Measurements from ENCODE around the gene ATP6V1G2. TPM values are rescaled to one million over a fixed set of nuclear protein-coding genes. Genes with fewer than 3 reads are reported as not detected.

Gene ATP6V1G2
- total RNA-seq, 6 experiments from 2014 or later, result 2.9 to 4.1 (median 3.2) TPM

DNA sequence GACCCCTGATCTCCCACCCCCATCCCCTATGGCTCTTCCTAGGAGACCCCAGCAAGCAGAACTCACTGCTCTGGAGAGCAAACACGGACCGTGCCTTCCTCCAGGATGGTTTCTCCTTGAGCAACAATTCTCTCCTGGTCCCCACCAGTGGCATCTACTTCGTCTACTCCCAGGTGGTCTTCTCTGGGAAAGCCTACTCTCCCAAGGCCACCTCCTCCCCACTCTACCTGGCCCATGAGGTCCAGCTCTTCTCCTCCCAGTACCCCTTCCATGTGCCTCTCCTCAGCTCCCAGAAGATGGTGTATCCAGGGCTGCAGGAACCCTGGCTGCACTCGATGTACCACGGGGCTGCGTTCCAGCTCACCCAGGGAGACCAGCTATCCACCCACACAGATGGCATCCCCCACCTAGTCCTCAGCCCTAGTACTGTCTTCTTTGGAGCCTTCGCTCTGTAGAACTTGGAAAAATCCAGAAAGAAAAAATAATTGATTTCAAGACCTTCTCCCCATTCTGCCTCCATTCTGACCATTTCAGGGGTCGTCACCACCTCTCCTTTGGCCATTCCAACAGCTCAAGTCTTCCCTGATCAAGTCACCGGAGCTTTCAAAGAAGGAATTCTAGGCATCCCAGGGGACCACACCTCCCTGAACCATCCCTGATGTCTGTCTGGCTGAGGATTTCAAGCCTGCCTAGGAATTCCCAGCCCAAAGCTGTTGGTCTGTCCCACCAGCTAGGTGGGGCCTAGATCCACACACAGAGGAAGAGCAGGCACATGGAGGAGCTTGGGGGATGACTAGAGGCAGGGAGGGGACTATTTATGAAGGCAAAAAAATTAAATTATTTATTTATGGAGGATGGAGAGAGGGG lies 27.1 kb upstream of the ATP6V1G2 start:
- peaks cover 11% of the 10 kb centered on the region for H3K27me3 Mint-ChIP-seq (ENCODE audit: insufficient read depth)
- no peak for DNase-seq
- TF ChIP-seq, protein P1, sequence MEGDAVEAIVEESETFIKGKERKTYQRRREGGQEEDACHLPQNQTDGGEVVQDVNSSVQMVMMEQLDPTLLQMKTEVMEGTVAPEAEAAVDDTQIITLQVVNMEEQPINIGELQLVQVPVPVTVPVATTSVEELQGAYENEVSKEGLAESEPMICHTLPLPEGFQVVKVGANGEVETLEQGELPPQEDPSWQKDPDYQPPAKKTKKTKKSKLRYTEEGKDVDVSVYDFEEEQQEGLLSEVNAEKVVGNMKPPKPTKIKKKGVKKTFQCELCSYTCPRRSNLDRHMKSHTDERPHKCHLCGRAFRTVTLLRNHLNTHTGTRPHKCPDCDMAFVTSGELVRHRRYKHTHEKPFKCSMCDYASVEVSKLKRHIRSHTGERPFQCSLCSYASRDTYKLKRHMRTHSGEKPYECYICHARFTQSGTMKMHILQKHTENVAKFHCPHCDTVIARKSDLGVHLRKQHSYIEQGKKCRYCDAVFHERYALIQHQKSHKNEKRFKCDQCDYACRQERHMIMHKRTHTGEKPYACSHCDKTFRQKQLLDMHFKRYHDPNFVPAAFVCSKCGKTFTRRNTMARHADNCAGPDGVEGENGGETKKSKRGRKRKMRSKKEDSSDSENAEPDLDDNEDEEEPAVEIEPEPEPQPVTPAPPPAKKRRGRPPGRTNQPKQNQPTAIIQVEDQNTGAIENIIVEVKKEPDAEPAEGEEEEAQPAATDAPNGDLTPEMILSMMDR (IDR thresholded peaks at IDR 0.05), result no peak
- no peak overlapping the region for H3K27ac Mint-ChIP-seq
- H3K36me3 Mint-ChIP-seq (ENCODE audit: low read depth), result no peaks in the 10 kb centered on the region
- peaks cover 27% of the 10 kb centered on the region for H3K4me1 Mint-ChIP-seq (ENCODE audit: low read depth)
- no peak overlapping the region for H3K4me3 Mint-ChIP-seq
- H3K9me3 Mint-ChIP-seq, result no peaks in the 10 kb centered on the region

DNA sequence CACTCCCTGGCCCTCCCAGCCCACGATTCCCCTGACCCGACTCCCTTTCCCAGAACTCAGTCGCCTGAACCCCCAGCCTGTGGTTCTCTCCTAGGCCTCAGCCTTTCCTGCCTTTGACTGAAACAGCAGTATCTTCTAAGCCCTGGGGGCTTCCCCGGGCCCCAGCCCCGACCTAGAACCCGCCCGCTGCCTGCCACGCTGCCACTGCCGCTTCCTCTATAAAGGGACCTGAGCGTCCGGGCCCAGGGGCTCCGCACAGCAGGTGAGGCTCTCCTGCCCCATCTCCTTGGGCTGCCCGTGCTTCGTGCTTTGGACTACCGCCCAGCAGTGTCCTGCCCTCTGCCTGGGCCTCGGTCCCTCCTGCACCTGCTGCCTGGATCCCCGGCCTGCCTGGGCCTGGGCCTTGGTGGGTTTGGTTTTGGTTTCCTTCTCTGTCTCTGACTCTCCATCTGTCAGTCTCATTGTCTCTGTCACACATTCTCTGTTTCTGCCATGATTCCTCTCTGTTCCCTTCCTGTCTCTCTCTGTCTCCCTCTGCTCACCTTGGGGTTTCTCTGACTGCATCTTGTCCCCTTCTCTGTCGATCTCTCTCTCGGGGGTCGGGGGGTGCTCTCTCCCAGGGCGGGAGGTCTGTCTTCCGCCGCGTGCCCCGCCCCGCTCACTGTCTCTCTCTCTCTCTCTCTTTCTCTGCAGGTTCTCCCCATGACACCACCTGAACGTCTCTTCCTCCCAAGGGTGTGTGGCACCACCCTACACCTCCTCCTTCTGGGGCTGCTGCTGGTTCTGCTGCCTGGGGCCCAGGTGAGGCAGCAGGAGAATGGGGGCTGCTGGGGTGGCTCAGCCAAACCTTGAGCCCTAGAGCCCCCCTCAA lies 25.9 kb upstream of the ATP6V1G2 start, which contains the start of gene LTA:
Gene LTA, plus strand, starts transcription at position 249 of the 871 bp plus-strand sequence. Its CDS starts 454 bp downstream, at position 703.
- H3K36me3 Mint-ChIP-seq (ENCODE audit: low read depth), result no peaks in the 10 kb centered on the region
- H3K4me1 Mint-ChIP-seq (ENCODE audit: low read depth), result peaks cover 27% of the 10 kb centered on the region
- H3K27me3 Mint-ChIP-seq (ENCODE audit: insufficient read depth), result peaks cover 11% of the 10 kb centered on the region
- TF ChIP-seq, protein P1 (IDR thresholded peaks at IDR 0.05), result no peak
- no peak within 1 kb of the TSS for H3K4me3 Mint-ChIP-seq
- H3K9me3 Mint-ChIP-seq, result no peaks in the 10 kb centered on the region
- no peak within 1 kb of the TSS for H3K27ac Mint-ChIP-seq
- DNase-seq, result no peak

DNA sequence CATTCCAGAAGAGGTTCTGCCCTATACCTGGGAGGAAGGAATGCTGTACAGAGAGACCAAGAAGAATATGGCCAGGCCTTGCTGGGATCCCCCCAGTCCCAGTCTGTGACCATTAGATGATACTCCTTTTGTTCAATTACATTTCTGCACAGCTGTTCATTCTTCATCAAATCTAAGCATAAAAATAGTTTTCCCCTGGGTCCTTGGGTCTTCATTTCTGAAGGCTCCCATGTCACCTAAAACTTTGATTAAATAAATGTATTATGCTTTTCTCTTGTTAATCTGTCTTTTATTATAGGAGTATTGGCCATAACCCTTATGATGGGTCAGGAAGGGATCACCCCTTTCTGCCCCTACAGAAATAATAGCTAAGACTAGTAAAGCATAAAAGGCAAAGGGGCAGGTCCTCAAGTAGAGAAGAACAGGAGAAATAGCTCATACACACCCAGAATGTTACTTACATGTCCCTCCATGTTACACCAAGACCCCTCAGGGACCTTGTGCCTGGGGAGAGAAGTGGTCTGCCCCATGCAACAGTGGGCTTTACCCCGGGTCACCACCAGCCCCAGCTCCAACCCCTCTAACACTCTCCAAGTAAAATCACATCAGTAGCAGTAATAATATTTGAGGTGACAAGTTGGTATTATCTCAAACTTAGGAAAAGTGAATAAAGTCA lies 23.6 kb upstream of the ATP6V1G2 start:
- Mint-ChIP-seq H3K27me3 (ENCODE audit: insufficient read depth) (peaks cover 8% of the 10 kb centered on the region), H3K4me3 (no peak overlapping the region), H3K27ac (no peak overlapping the region), H3K4me1 (ENCODE audit: low read depth) (peaks cover 13% of the 10 kb centered on the region; the same call in 1 of the 2 replicates), H3K9me3 (no peaks in the 10 kb centered on the region), H3K36me3 (ENCODE audit: low read depth) (no peaks in the 10 kb centered on the region)
- no peak for DNase-seq
- TF ChIP-seq, protein P1 (IDR thresholded peaks at IDR 0.05), result no peak

DNA sequence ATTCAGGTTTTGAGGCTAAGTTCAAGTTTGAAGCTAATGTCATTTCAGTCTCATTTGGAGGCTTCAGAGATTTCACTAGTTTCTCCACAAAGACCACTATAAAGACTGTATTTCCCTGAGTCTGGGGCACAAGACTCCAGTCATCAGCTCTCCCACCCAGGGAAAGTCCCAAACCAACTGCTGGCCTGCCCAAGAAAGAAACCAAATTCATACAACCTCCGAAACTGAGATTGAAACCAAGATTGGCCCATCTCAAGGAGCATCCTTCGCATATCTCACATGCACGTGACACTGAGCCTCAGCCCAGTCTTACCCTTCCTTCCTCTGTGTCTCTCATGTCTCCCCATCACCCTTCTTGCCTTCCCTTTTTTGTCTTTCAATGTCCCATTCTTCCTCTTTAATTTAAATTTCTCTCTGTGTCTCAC lies 22.1 kb upstream of the ATP6V1G2 start:
- no peak for DNase-seq
- Mint-ChIP-seq H3K4me3 (no peak overlapping the region), H3K36me3 (ENCODE audit: low read depth) (no peaks in the 10 kb centered on the region), H3K9me3 (no peaks in the 10 kb centered on the region), H3K27me3 (ENCODE audit: insufficient read depth) (peaks cover 8% of the 10 kb centered on the region), H3K4me1 (ENCODE audit: low read depth) (peaks cover 9% of the 10 kb centered on the region), H3K27ac (no peak overlapping the region)
- TF ChIP-seq, protein P1 (IDR thresholded peaks at IDR 0.05), result no peak
